Memory B cell (primary cell): ENCODE results near the gene PRKCE.

Source experiments
- ATAC-seq: fragments of 150-1000 bp; cut with Tn5 transposase; 2 replicates; pipeline ENCODE4 v1.10.0; 2021; ENCODE audit warnings: low read depth, mild to moderate bottlenecking, moderate library complexity
- DNase-seq, 2 donors: peaks; one replicate each; pipeline ENCODE4 v3.0.0; 2022; ENCODE audit warnings: low spot score in 2 of 2
- H3K27ac Mint-ChIP-seq: one replicate; pipeline ENCODE4 v1.8.0; 2022; ENCODE audit warnings: mild to moderate bottlenecking, moderate library complexity, mixed read lengths
- H3K27me3 Mint-ChIP-seq: one replicate; pipeline ENCODE4 v1.8.0; 2022; ENCODE audit warnings: mixed read lengths
- H3K36me3 Mint-ChIP-seq: one replicate; pipeline ENCODE4 v1.8.0; 2022; ENCODE audit warnings: mild to moderate bottlenecking, mixed read lengths
- H3K4me1 Mint-ChIP-seq: one replicate; pipeline ENCODE4 v1.8.0; 2022; ENCODE audit warnings: mixed read lengths
- H3K4me3 Mint-ChIP-seq: one replicate; pipeline ENCODE4 v1.8.0; 2022; ENCODE audit warnings: mild to moderate bottlenecking, moderate library complexity, mixed read lengths
- H3K9me3 Mint-ChIP-seq: one replicate; pipeline ENCODE4 v1.8.0; 2022; ENCODE audit warnings: mixed read lengths

PRKCE gene

GRCh38 chr2:46153996-46154753 lies 502.7 kb downstream of the PRKCE start:
- ATAC-seq = no peak

GRCh38 chr2:46157072-46157965 lies 505.8 kb downstream of the PRKCE start:
- Mint-ChIP-seq H3K27ac (no peak overlapping the region), H3K27me3 (no peaks in the 10 kb centered on the region), H3K4me3 (no peak overlapping the region), H3K4me1 (peaks cover 2% of the 10 kb centered on the region), H3K36me3 (peaks cover 57% of the 10 kb centered on the region), H3K9me3 (no peaks in the 10 kb centered on the region)
- no peak for ATAC-seq
- no peak for DNase-seq

More at GRCh38 chr2:46153996-46154753, 502.7 kb downstream of the PRKCE start:
- Mint-ChIP-seq H3K4me1 (no peaks in the 10 kb centered on the region), H3K27me3 (no peaks in the 10 kb centered on the region), H3K4me3 (no peak overlapping the region), H3K27ac (no peak overlapping the region), H3K36me3 (peaks cover 50% of the 10 kb centered on the region), H3K9me3 (no peaks in the 10 kb centered on the region)
- no peak for DNase-seq

- Mint-ChIP-seq H3K27me3 (no peaks in the 10 kb centered on the region), H3K4me1 (peaks cover 2% of the 10 kb centered on the region), H3K27ac (no peak overlapping the region), H3K4me3 (no peak overlapping the region), H3K9me3 (no peaks in the 10 kb centered on the region), H3K36me3 (peaks cover 57% of the 10 kb centered on the region)
- ATAC-seq = no peak
- DNase-seq = no peak
These were observed 506.5 kb downstream of the PRKCE start for GRCh38 chr2:46157966-46158310.

GRCh38 chr2:46158661-46159060 lies 507.2 kb downstream of the PRKCE start:
- Mint-ChIP-seq H3K27me3 (no peaks in the 10 kb centered on the region), H3K36me3 (peaks cover 57% of the 10 kb centered on the region), H3K27ac (no peak overlapping the region), H3K4me1 (peaks cover 2% of the 10 kb centered on the region), H3K9me3 (no peaks in the 10 kb centered on the region), H3K4me3 (no peak overlapping the region)
- DNase-seq (no peak), ATAC-seq (no peak)

- H3K4me1 Mint-ChIP-seq = peaks cover 2% of the 10 kb centered on the region
- DNase-seq (no peak), ATAC-seq (no peak)
- no peak overlapping the region for H3K4me3 Mint-ChIP-seq
- no peaks in the 10 kb centered on the region for H3K9me3 Mint-ChIP-seq
- H3K27me3 Mint-ChIP-seq = no peaks in the 10 kb centered on the region
- H3K27ac Mint-ChIP-seq = no peak overlapping the region
- H3K36me3 Mint-ChIP-seq = peaks cover 62% of the 10 kb centered on the region
These were observed 508.9 kb downstream of the PRKCE start for GRCh38 chr2:46160326-46160725.

- Mint-ChIP-seq H3K4me1 (peaks cover 2% of the 10 kb centered on the region), H3K27me3 (no peaks in the 10 kb centered on the region), H3K27ac (no peak overlapping the region), H3K9me3 (no peaks in the 10 kb centered on the region), H3K36me3 (peaks cover 57% of the 10 kb centered on the region), H3K4me3 (no peak overlapping the region)
- DNase-seq = no peak
- ATAC-seq = no peak
These were observed 509.8 kb downstream of the PRKCE start for GRCh38 chr2:46161315-46161714.

- Mint-ChIP-seq H3K27ac (no peak overlapping the region), H3K4me3 (no peak overlapping the region), H3K27me3 (no peaks in the 10 kb centered on the region), H3K9me3 (no peaks in the 10 kb centered on the region), H3K4me1 (peaks cover 2% of the 10 kb centered on the region), H3K36me3 (peaks cover 53% of the 10 kb centered on the region)
- DNase-seq (no peak), ATAC-seq (no peak)
These were observed 510.4 kb downstream of the PRKCE start for GRCh38 chr2:46161911-46162310.

- Mint-ChIP-seq H3K4me3 (no peak overlapping the region), H3K36me3 (peaks cover 53% of the 10 kb centered on the region), H3K27ac (no peak overlapping the region), H3K4me1 (peaks cover 2% of the 10 kb centered on the region), H3K9me3 (no peaks in the 10 kb centered on the region), H3K27me3 (no peaks in the 10 kb centered on the region)
- no peak for ATAC-seq
- DNase-seq = no peak
These were observed 511.0 kb downstream of the PRKCE start for GRCh38 chr2:46162329-46163097.

GRCh38 chr2:46163098-46163430 lies 511.6 kb downstream of the PRKCE start:
- Mint-ChIP-seq H3K4me1 (peaks cover 2% of the 10 kb centered on the region), H3K9me3 (no peaks in the 10 kb centered on the region), H3K27me3 (no peaks in the 10 kb centered on the region), H3K27ac (no peak overlapping the region), H3K4me3 (no peak overlapping the region), H3K36me3 (peaks cover 49% of the 10 kb centered on the region)
- DNase-seq = no peak
- no peak for ATAC-seq

GRCh38 chr2:46163804-46164528 lies 512.5 kb downstream of the PRKCE start:
- peaks cover 47% of the 10 kb centered on the region for H3K36me3 Mint-ChIP-seq
- ATAC-seq (no peak), DNase-seq (no peak)
- no peaks in the 10 kb centered on the region for H3K9me3 Mint-ChIP-seq
- H3K27me3 Mint-ChIP-seq = no peaks in the 10 kb centered on the region
- H3K27ac Mint-ChIP-seq = no peak overlapping the region
- H3K4me1 Mint-ChIP-seq = peaks cover 2% of the 10 kb centered on the region
- H3K4me3 Mint-ChIP-seq = no peak overlapping the region

- H3K27me3 Mint-ChIP-seq = no peaks in the 10 kb centered on the region
- peaks cover 2% of the 10 kb centered on the region for H3K4me1 Mint-ChIP-seq
- peaks cover 43% of the 10 kb centered on the region for H3K36me3 Mint-ChIP-seq
- H3K4me3 Mint-ChIP-seq = no peak overlapping the region
- no peaks in the 10 kb centered on the region for H3K9me3 Mint-ChIP-seq
- H3K27ac Mint-ChIP-seq = no peak overlapping the region
- no peak for DNase-seq
- ATAC-seq = no peak
These were observed 513.2 kb downstream of the PRKCE start for GRCh38 chr2:46164529-46165301.

GRCh38 chr2:46165916-46166315 lies 514.4 kb downstream of the PRKCE start:
- H3K4me3 Mint-ChIP-seq = no peak overlapping the region
- no peak for ATAC-seq
- H3K27me3 Mint-ChIP-seq = no peaks in the 10 kb centered on the region
- H3K27ac Mint-ChIP-seq = no peak overlapping the region
- peaks cover 2% of the 10 kb centered on the region for H3K4me1 Mint-ChIP-seq
- H3K36me3 Mint-ChIP-seq = peaks cover 41% of the 10 kb centered on the region
- no peaks in the 10 kb centered on the region for H3K9me3 Mint-ChIP-seq
- no peak for DNase-seq

- H3K4me1 Mint-ChIP-seq = no peaks in the 10 kb centered on the region
- ATAC-seq = no peak
These were observed 515.9 kb downstream of the PRKCE start for GRCh38 chr2:46167406-46167805.

More at GRCh38 chr2:46167406-46167805, 515.9 kb downstream of the PRKCE start:
- DNase-seq = no peak
- Mint-ChIP-seq H3K9me3 (no peaks in the 10 kb centered on the region), H3K27ac (no peak overlapping the region), H3K4me3 (no peak overlapping the region), H3K27me3 (no peaks in the 10 kb centered on the region), H3K36me3 (peaks cover 31% of the 10 kb centered on the region)
